NB4 (cell line): ENCODE measurements around the gene OCIAD1.

ENCODE experiments used
- DNase-seq: peaks from one replicate; pipeline ENCODE4 v3.0.0; 2010; ENCODE audit warnings: low read depth
- H3K4me3 ChIP-seq: one replicate; pipeline ENCODE4 v1.5.1; 2011; ENCODE audit warnings: mild to moderate bottlenecking, low read depth, low read length, moderate library complexity
- CTCF ChIP-seq: IDR thresholded peaks from one replicate; pipeline ENCODE4 v1.5.1; 2012; ENCODE audit warnings: low read depth, low read length
- MAX ChIP-seq: IDR thresholded peaks from 2 replicates; pipeline ENCODE4 v1.6.1; 2011; ENCODE audit warnings: low read depth, low read length
- MYC ChIP-seq: IDR thresholded peaks from 2 replicates; pipeline ENCODE4 v1.6.1; 2011; ENCODE audit warnings: low read depth, low read length
- POLR2A ChIP-seq: IDR thresholded peaks from 2 replicates; pipeline ENCODE4 v1.6.1; 2011; ENCODE audit warnings: mild to moderate bottlenecking; ENCODE audit not compliant: insufficient read length; ENCODE audit errors: extremely low read depth

Gene OCIAD1

GRCh38 chr4:48830706-48831531 lies at the start of gene OCIAD1:
TSS of gene OCIAD1 (plus strand) at chr4:48831088. CDS start at chr4:48832625, 1,537 bp downstream.
- peak; percentile 53; the same call in 1 of the 2 replicates for TF ChIP-seq MAX
- no peak; the same call in 1 of the 2 replicates for TF ChIP-seq MYC
- TF ChIP-seq CTCF = no peak
- TF ChIP-seq POLR2A = peak; percentile 66
- H3K4me3 ChIP-seq = peak within 1 kb of the TSS; percentile 82
- DNase-seq = peak; percentile 100

- no peak for TF ChIP-seq CTCF
- no peak for TF ChIP-seq POLR2A
- no peak for TF ChIP-seq MYC
- no peak for TF ChIP-seq MAX
- no peak for DNase-seq
- H3K4me3 ChIP-seq = no peak overlapping the region
Observed at GRCh38 chr4:48781968-48782367, 48.9 kb upstream of the OCIAD1 start.

GRCh38 chr4:48785302-48785701 lies 45.6 kb upstream of the OCIAD1 start:
- no peak for DNase-seq
- no peak overlapping the region for H3K4me3 ChIP-seq
- TF ChIP-seq MAX = no peak

- TF ChIP-seq CTCF = no peak
- no peak for TF ChIP-seq POLR2A
- TF ChIP-seq MYC = no peak
- no peak for TF ChIP-seq MAX
- DNase-seq = no peak
- no peak overlapping the region for H3K4me3 ChIP-seq
Observed at GRCh38 chr4:48786549-48786948, 44.3 kb upstream of the OCIAD1 start.

- H3K4me3 ChIP-seq = no peak overlapping the region
- no peak for DNase-seq
- TF ChIP-seq POLR2A (no peak), MYC (no peak), CTCF (no peak), MAX (no peak)
Observed at GRCh38 chr4:48787056-48787455, 43.8 kb upstream of the OCIAD1 start.

- TF ChIP-seq MAX (no peak), POLR2A (no peak), MYC (no peak), CTCF (no peak)
- H3K4me3 ChIP-seq = no peak overlapping the region
- no peak for DNase-seq
Observed at GRCh38 chr4:48790561-48790960, 40.3 kb upstream of the OCIAD1 start.
